Astrocyte of the cerebellum (primary cell): ENCODE data around the gene CDC45.

Experiments used
- DNase-seq: peaks from one replicate; pipeline ENCODE4 v3.0.0-alpha.2; 2011; ENCODE audit warnings: low read depth
- H3K4me3 ChIP-seq: 2 replicates; pipeline ENCODE4 v1.5.1; 2011; ENCODE audit warnings: mild to moderate bottlenecking, low read depth, low read length, moderate library complexity
- in situ Hi-C: cut with HindIII; loops from 2 replicates; pipeline ENCODE4 v1.10.0; 2017; ENCODE audit warnings: low sequenced_read_pairs
- TF ChIP-seq, protein P1 (sequence below): IDR thresholded peaks from 2 replicates; pipeline ENCODE4 v1.5.1; 2012; ENCODE audit warnings: low read length, low read depth, moderate library complexity, mild to moderate bottlenecking; ENCODE audit errors: missing control alignments

Gene CDC45

GRCh38 chr22:19523240-19524169 lies 43.8 kb downstream of the CDC45 start:
- TF ChIP-seq, protein P1, sequence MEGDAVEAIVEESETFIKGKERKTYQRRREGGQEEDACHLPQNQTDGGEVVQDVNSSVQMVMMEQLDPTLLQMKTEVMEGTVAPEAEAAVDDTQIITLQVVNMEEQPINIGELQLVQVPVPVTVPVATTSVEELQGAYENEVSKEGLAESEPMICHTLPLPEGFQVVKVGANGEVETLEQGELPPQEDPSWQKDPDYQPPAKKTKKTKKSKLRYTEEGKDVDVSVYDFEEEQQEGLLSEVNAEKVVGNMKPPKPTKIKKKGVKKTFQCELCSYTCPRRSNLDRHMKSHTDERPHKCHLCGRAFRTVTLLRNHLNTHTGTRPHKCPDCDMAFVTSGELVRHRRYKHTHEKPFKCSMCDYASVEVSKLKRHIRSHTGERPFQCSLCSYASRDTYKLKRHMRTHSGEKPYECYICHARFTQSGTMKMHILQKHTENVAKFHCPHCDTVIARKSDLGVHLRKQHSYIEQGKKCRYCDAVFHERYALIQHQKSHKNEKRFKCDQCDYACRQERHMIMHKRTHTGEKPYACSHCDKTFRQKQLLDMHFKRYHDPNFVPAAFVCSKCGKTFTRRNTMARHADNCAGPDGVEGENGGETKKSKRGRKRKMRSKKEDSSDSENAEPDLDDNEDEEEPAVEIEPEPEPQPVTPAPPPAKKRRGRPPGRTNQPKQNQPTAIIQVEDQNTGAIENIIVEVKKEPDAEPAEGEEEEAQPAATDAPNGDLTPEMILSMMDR = no peak
- peak overlapping the region; percentile 37 for H3K4me3 ChIP-seq
- in situ Hi-C loops = no loop called here
- DNase-seq = no peak

DNA sequence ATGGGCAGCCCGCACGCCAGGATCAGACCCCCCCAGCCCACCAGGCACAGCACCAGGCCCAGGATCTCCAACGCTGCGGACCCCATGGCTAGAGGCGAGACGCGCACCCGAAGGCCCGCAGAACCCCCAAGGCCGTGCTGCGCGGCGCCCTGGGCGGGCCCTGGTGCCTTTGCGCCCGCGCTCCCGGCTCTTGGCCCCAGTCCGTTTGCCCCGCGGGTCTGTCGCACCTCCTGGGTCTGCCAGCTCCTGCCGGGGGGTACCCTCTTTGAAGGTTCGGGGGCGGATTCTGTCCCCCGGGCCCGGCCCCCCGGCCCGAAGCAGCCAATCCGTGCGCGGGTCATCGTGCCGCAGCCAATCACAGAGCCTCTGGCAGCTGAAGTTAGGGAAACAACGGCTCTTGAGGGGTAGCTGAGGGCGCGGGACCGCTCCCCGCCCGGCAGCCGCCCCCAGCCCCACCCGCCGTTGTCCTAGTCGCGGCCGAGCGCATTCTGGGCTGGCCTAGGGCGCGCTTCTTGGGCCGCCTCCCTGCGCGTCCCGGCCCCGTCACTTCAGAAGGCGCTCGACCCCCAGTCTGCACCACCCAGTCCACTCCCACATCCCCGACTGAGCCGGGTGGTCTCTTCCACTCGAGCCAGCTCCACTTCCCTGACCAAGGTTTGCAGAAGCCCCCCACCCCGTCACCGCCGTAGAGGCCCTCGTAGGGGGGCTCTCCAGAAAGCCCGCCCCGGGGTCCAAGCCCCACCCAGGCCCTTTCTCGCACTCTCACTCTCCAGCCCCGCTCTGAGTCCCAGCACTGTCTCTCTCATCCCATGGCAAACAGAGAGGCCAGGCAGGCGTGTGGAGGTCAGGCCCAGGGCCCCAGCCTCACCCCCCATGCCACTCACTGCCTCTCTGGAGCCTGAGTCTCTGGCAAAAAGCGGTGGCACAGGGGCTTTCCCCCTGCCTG lies 44.7 kb downstream of the CDC45 start, which contains the start of gene CLDN5:
Gene CLDN5 (minus strand): TSS at position 241 of the 946 bp plus-strand sequence. CDS start 155 bp downstream, at position 86.
- no peak for DNase-seq
- in situ Hi-C loops = no loop called here
- TF ChIP-seq, protein P1 = no peak
- H3K4me3 ChIP-seq = peak within 1 kb of the TSS; percentile 37

DNA sequence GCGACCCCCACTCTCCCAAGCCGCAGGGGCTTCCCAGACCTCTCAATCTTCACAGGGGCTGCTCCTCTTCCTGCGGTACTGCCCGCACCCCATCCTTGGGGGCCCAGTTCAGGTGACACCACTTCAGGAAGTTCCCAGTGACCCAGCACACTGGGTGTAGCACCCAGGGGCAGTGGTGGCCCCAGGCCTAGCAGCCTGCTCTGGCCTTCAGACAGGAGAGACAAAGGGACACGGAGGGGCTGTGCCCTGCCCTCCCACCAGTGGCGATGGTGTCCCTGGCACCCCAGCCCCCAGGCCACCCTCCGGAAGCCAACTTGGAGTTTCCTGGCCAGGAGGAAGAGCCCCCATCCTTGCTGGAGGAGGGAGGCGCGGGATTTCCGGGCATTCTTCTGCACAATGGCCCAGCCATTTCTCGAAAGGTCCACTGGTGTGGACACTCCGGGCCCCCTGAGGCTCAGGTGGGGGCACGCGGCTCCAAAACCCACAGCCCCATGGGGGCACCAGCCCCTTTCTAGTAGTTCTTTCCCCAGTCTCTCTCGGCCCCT lies 45.5 kb downstream of the CDC45 start:
- in situ Hi-C loops = no loop called here
- TF ChIP-seq, protein P1 = no peak
- no peak for DNase-seq
- H3K4me3 ChIP-seq = no peak overlapping the region

DNA sequence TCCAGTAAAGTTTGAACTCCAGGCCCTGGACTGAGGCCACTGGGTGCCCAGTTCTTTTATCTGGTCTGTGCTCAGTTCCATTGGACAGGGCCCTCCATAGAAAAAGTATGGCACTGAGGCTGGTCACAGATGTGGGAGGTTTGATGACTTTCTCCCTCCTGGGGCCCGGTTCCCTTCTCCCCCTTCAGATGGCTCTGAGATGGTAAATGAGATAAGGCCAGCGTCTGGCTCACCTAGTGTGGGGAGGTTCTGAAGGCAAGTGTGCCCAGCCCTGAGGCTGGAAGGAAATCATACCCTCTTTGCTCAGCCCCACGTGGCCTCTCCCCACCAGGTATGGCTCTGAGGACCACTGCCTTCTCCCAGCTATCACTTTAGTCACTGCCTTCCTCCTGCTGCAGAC lies 45.9 kb downstream of the CDC45 start:
- in situ Hi-C loops = no loop called here
- DNase-seq = no peak
- TF ChIP-seq, protein P1 = no peak
- H3K4me3 ChIP-seq = no peak overlapping the region

DNA sequence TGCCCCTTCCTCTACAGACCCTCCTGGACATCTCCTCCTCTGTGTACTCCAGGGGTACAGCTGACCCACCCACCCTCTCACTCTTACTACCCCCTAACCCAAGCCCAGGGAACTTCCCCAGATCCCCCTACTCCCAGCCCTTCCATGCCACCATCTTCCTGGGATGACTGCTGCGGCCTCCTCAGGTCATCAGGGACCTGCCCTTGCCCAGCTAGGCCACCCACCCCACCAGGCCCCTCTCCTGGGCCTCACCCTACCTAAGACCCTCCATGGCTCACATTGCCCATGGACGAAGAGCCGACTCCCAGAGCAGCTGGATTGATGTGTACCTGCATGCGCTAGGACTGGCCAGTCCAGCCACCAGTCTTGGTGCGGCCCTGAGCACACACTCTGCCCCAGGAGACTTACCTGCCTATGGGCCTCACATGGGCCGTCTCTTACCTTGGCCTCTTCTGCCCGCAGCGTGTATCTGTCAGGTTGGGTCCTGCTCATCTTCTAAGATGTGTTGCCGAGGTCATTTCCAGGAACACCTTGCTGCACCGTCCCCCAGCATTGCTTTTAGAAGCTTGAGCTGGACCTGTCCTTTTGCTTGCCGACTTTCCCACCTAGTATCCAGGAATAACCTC lies 46.5 kb downstream of the CDC45 start:
- in situ Hi-C loops = no loop called here
- no peak overlapping the region for H3K4me3 ChIP-seq
- no peak for DNase-seq
- TF ChIP-seq, protein P1 = no peak

GRCh38 chr22:19526702-19527111 lies 47.0 kb downstream of the CDC45 start:
- no peak overlapping the region for H3K4me3 ChIP-seq
- DNase-seq = no peak
- in situ Hi-C loops = no loop called here
- TF ChIP-seq, protein P1 = no peak
